Activated naive CD8-positive, alpha-beta T cell treated with anti-CD3 and anti-CD28 coated beads, Interleukin-2, amount 50 U/mL, for 16 hours (primary cell): Measurements from ENCODE around the gene LMBRD1.
"Not testable (repeated sequence)": the region's sequence is repeated elsewhere in the genome, so short reads cannot be mapped to it uniquely, and the experiment has no call there.

Experiments
- DNase-seq: peaks from one replicate; pipeline ENCODE4 v3.0.0-alpha.2; 2020; ENCODE audit warnings: low read depth, low spot score

LMBRD1 gene

GRCh38 chr6:69796073-69796641, 653 bp downstream of the LMBRD1 start:
- no peak for DNase-seq

GRCh38 chr6:69795469-69796072, 1.2 kb downstream of the LMBRD1 start:
- DNase-seq = no peak

GRCh38 chr6:69792292-69792691, 4.5 kb downstream of the LMBRD1 start:
- DNase-seq = no peak

DNA sequence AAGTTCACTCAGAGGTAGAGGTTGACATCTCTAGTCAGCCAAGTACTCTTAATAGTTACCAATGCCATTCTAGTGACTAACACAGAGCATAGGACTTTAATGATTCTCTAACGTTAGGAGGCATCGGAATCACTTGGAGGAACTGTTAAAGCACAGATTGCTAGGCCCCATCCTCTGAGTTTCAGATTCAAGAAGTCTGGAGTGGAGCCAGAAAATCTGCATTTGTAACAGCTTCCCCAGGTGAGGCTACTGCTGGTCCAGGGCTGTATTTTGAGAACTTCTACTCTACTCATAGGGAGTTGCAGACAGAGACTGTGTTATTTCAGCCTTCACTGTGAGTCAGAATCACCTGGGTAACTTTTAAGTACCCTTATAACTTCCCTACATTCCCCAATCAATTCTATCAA, 5.7 kb downstream of the LMBRD1 start:
- DNase-seq = no peak

DNA sequence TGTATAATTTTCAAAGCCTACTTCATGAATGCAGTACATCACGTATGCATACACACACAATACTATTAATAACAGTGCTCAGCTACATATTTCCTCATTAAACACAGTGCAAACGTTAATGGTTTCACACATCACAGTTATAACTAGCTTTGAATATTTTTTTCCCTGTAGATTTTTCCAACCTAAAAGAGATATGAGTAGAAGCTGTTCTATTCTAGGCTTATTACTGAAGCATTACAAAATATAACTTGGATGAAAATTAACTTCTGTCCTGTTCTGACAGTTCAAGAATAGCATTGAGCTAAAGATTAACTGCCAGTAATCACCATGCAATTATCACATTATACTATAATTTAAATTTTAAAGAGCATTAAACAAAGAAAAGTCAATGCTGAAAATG, 6.2 kb downstream of the LMBRD1 start:
- no peak for DNase-seq

DNA sequence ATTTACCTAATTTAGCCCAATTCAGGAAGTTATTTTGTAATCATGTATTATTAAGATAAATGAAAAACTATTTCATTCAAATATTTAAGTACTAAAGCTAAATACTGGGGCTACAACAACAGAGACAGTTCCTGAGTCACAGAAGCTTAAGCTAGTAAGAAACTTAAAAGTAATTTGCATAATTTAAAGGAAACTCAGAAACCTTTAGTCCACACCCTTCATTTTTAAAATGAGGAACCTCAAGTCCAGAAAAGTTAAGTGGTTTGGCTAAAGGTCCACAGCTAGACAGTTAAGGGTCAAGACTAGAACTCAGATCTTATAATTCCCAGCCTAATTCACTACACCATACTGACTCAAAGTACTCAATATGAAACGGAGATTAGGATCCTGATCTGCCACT, 7.2 kb downstream of the LMBRD1 start:
- no peak for DNase-seq

- DNase-seq = not testable (repeated sequence)
Measured at GRCh38 chr6:69787436-69787835, 9.4 kb downstream of the LMBRD1 start.

DNA sequence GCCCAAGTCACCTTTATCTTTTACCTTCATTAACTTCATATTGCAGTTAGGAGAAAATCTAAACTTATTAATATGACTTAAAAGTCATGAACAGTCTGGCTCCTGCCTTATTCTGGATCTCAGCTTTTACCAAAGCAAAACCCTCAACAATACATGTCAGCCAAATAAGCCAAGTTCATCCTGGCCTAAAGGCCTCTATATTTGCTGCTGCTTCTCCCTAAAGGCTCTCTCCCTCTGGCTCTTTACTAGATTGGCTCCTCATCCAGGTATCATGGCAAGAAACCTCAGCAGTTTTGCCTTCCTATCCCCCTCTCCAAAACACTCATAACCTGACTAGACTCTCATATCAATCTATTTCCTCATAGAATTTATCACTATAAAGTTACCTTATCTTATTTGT, 11.1 kb downstream of the LMBRD1 start:
- no peak for DNase-seq

- no peak for DNase-seq
Measured at GRCh38 chr6:69784595-69785377, 12.0 kb downstream of the LMBRD1 start.

- DNase-seq = no peak
Measured at GRCh38 chr6:69783108-69783507, 13.7 kb downstream of the LMBRD1 start.

DNA sequence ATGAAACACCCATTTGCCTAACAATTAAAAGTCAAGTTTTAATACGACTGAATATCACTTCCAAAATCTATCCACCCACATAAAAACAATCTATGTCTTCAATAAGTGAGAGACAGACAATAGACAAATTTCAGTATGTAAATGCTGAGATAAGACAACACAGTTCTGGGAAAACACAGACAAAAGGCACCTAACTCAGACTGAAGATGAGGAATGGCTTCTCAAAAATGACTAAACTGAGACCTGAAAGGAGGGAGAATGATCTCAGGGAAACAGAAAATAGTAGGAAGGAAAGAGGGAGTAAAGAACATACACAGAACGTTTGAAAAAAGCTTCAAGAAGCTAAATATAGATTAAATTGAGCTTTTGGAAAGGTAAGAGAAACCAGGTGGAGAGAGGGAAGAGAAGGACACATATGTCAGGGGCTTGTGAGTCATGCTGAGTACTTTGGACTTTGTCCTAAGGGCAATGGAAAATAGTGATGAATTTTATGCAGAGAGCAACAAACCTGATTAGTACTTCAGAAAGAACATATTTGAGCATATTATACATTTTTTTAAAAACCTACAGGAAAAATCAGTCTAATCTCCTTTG, 16.1 kb downstream of the LMBRD1 start:
- no peak for DNase-seq

- DNase-seq = no peak
Measured at GRCh38 chr6:69775941-69776340, 20.9 kb downstream of the LMBRD1 start.

DNA sequence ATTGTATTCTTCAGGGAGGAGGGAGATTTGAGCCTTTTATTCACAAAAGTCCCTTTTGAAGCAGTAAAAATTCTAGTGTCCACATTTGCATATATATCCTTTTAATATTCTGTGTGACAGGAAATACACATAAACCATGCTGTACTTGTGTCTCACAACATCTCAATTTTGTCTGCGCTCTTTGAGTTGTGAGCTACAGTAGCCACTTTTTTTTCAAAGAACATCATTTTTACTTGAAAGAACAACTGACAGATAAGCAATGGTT, 21.3 kb downstream of the LMBRD1 start:
- no peak for DNase-seq

DNA sequence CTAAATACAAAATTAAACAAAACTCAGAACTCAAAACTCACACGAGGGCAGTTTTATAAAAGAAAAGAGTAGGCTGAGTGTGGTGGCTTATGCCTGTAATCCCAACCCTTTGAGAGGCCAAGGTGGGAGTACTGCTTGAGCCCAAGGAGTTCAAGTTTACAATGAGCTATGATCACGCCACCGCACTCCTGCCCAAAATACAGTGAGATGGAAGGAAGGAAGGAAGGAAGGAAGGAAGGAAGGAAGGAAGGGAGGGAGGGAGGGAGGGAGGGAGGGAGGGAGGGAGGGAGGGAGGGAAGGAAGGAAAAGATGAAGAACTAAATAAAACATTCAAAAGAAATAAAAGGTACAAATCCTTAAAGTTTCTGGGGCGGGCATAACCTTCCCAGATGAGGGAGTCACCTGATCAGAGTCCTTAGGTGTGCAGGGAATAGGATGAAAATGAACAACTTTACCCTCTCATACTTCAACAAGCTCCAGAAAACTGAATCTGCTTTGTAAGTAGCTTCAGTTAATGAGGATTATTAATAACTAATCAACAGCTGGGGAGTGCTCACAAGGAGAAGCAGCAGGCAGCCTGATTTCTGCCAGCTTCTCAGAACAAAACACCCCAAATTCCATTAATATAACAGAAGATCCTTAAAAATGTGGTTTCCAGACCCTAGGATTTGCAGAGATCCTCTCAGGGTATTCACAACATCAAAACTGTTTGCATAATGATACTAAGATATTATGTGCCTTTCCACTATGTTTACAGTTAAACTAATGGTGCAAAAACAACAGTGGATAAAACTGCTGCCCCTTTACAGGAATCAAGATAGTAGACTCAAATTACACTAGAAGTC, 21.8 kb downstream of the LMBRD1 start:
- no peak for DNase-seq

GRCh38 chr6:69771158-69771906, 25.5 kb downstream of the LMBRD1 start:
- no peak for DNase-seq

DNA sequence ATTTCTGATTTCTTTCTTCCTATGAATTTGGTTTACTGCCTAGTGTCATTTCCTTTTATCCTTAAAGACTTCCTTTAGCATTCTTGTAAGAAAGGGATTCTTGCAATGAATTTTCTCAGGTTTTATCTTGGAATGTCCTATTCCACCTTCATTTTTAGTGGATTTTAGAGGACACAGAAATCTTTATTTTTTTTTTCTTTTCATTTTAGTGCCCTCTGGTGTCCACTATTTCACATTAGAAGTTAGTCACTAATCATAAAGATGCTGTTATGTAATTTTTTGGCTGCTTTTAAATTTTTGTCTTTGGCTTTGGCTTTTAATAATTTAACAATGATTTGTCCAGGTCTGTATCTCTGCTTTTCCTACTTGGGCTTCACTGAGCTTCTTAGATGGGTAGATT, 28.1 kb downstream of the LMBRD1 start:
- DNase-seq = no peak

- no peak for DNase-seq
Measured at GRCh38 chr6:69763763-69764162, 33.0 kb downstream of the LMBRD1 start.

DNA sequence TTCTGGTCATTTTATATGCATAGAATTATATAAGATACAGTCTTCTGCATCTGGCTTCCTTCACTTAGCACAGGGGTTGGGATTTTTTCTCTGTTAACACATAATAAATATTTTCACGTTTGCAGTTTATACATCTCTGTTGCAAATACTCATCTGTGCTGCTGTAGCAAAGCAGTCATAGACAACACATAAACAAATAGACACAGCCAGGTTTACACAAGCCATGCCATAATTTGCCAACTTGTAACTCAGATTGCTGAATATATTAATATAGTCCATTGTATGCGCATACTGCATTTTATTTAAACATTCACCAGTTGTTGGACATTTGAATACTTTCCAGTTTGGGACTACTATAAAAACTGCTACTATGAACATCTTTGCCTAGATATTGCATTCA, 35.0 kb downstream of the LMBRD1 start:
- no peak for DNase-seq

DNA sequence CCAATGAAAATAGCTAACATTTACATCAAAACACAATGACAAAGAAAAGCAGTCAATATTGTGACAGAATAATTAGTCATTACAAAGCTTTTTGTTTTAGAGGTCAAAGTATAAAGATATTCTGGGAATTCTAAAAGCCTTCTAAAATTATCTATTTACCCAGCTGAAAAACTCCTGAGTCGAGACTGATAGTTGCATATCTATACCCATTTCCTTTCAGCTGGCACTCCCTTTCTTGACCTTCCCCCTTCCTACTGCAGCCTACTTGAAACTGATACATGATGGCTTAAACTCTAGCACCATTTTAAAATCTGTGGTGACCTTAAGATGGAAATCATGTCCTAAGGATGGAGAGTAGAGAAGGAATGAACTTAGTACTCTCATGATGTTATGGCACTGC, 38.6 kb downstream of the LMBRD1 start:
- DNase-seq = no peak

DNA sequence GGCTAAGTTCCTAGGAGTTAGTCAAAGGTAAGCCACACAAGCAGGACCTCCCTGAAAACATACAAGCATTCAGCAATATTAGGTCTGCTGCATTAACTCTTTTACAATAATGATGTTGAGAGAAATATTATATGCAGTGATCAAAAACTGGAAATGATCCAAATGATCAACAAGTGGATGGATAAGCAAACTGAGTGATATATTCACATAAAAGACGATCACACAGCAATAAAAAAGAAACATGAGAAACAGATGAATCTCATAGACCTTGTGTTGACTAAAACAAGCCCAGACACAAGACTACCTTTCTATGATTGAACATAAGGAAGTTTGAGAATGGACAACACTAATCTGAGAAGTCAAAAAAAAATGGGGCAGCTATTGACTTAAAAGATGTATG, 39.9 kb downstream of the LMBRD1 start:
- no peak for DNase-seq

- DNase-seq = no peak
Measured at GRCh38 chr6:69756366-69756765, 40.4 kb downstream of the LMBRD1 start.
